ENCODE measurements around the gene P2RX3.
A peak's percentile ranks its signal among the peaks of the same experiment; 100 is the strongest.

The P2RX3 gene

GRCh38 chr11:57339328-57339727, 1.2 kb downstream of the P2RX3 start:
- no peaks in the 10 kb centered on the region for H3K27me3 Mint-ChIP-seq
- peaks cover 20% of the 10 kb centered on the region for H3K4me1 Mint-ChIP-seq
- H3K36me3 Mint-ChIP-seq (ENCODE audit: insufficient read depth), result peaks cover 9% of the 10 kb centered on the region
- no peak for ATAC-seq (replicated peaks; ENCODE audit: extremely low read depth, poor library complexity, severe bottlenecking)
- DNase-seq (ENCODE audit: low spot score in 2 of 2), result no peak
- no peak overlapping the region for H3K4me3 Mint-ChIP-seq
- H3K27ac Mint-ChIP-seq (ENCODE audit: low read depth), result no peak overlapping the region
- H3K9me3 Mint-ChIP-seq, result no peaks in the 10 kb centered on the region

DNA sequence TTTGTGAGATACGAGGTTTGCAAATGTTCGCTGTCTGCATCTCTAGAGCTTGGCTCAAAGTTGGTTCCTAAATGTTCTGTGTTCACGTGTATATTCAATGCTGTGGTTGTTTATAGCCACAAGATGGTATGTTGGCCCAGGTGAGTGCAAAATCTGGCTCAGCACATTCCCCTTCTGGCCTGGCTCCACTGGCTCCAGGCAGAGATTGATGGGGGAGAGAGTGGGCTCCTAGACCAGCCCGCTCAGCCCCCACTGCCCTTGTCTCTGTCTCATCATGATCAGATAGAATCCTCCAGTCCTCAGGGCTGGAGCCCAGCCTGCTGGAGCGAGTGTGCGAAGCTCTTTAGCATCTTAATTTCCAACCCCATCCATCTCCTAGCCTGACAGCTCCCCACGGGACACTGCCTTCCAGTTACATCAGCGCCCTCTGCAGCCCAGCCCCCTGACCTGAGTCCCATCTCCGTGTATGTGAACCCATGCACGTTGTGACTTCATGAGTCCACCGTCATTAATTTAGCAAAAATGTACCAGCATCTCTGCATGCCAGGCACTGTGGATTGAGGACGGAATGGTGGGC, 2.0 kb downstream of the P2RX3 start:
- H3K27ac Mint-ChIP-seq (ENCODE audit: low read depth), result no peak overlapping the region
- H3K9me3 Mint-ChIP-seq, result no peaks in the 10 kb centered on the region
- H3K27me3 Mint-ChIP-seq, result no peaks in the 10 kb centered on the region
- ATAC-seq (replicated peaks; ENCODE audit: extremely low read depth, poor library complexity, severe bottlenecking) (no peak), DNase-seq (ENCODE audit: low spot score in 2 of 2) (no peak)
- H3K4me3 Mint-ChIP-seq, result no peak overlapping the region
- H3K36me3 Mint-ChIP-seq (ENCODE audit: insufficient read depth), result peaks cover 8% of the 10 kb centered on the region
- peaks cover 12% of the 10 kb centered on the region for H3K4me1 Mint-ChIP-seq

GRCh38 chr11:57341250-57341808, 3.2 kb downstream of the P2RX3 start:
- peaks cover 10% of the 10 kb centered on the region for H3K4me1 Mint-ChIP-seq
- no peak for ATAC-seq (replicated peaks; ENCODE audit: extremely low read depth, poor library complexity, severe bottlenecking)
- H3K27me3 Mint-ChIP-seq, result no peaks in the 10 kb centered on the region

DNA sequence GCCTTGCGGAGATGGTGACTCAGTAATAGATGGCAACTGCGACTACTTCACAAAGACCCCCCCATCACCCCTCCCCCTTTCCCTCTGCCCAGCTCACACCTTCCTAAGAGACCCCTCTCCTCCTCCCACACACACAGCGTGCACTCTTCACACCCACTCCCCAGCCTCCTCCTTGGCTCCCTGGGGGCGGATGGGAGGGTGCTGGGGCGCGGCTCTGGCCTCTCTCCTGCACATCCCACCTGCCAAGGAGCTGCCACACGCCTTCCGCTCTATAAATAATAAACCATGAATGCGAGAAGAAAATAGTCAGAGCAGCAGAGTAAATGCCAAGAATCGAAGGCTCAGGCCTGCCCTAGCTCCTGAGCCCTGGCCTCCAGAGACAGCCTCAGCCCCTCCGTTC, 4.5 kb downstream of the P2RX3 start:
- Mint-ChIP-seq H3K36me3 (ENCODE audit: insufficient read depth) (no peaks in the 10 kb centered on the region), H3K27me3 (no peaks in the 10 kb centered on the region), H3K4me1 (peaks cover 7% of the 10 kb centered on the region), H3K4me3 (no peak overlapping the region), H3K9me3 (no peaks in the 10 kb centered on the region), H3K27ac (ENCODE audit: low read depth) (no peak overlapping the region)
- DNase-seq (ENCODE audit: low spot score in 2 of 2) (no peak), ATAC-seq (replicated peaks; ENCODE audit: extremely low read depth, poor library complexity, severe bottlenecking) (no peak)

More at GRCh38 chr11:57341250-57341808, 3.2 kb downstream of the P2RX3 start:
- Mint-ChIP-seq H3K9me3 (no peaks in the 10 kb centered on the region), H3K27ac (ENCODE audit: low read depth) (no peak overlapping the region), H3K36me3 (ENCODE audit: insufficient read depth) (peaks cover 3% of the 10 kb centered on the region), H3K4me3 (no peak overlapping the region)
- no peak for DNase-seq (ENCODE audit: low spot score in 2 of 2)

GRCh38 chr11:57343825-57344224, 5.7 kb downstream of the P2RX3 start:
- Mint-ChIP-seq H3K4me1 (peaks cover 7% of the 10 kb centered on the region), H3K9me3 (no peaks in the 10 kb centered on the region), H3K27ac (ENCODE audit: low read depth) (no peak overlapping the region), H3K4me3 (no peak overlapping the region), H3K27me3 (no peaks in the 10 kb centered on the region), H3K36me3 (ENCODE audit: insufficient read depth) (no peaks in the 10 kb centered on the region)
- ATAC-seq (replicated peaks; ENCODE audit: extremely low read depth, poor library complexity, severe bottlenecking), result no peak
- no peak for DNase-seq (ENCODE audit: low spot score in 2 of 2)

- Mint-ChIP-seq H3K9me3 (no peaks in the 10 kb centered on the region), H3K27me3 (no peaks in the 10 kb centered on the region), H3K4me1 (peaks cover 7% of the 10 kb centered on the region), H3K4me3 (no peak overlapping the region), H3K27ac (ENCODE audit: low read depth) (no peak overlapping the region), H3K36me3 (ENCODE audit: insufficient read depth) (no peaks in the 10 kb centered on the region)
- ATAC-seq (replicated peaks; ENCODE audit: extremely low read depth, poor library complexity, severe bottlenecking), result no peak
- DNase-seq (ENCODE audit: low spot score in 2 of 2), result no peak
Observed at GRCh38 chr11:57344826-57345225, 6.7 kb downstream of the P2RX3 start.

DNA sequence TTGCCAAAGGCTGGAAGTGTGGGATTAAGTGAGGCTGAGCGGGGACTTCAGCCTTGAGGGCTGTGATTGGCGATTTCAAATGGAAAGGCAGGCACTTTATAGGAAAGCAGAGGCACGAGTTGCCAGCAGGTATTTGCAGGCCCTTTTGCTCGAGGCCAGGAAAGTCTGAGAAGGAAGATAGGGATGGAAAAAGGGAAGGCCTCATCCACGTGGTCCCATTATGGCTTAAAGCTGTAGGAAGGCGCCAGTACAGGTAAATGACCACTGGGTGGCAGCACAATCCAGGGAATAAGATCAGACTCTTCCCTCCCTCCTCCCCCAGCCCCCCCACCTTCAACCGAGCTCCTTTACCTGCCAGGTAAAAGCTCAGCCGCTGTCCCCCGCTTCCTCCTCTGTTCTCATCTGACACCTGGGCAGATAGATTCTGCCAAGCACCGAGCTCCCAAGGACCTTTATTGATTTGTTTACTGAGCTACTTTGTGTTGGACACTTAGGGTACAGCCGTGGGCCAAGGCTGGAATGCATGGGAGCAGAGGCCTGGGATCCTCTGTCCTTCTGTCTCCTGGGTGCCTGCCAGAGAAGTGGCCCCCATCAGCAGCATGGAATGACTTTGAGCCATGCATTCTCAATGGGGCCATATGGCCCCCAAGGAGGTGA, 7.5 kb downstream of the P2RX3 start:
- peaks cover 7% of the 10 kb centered on the region for H3K4me1 Mint-ChIP-seq
- H3K27ac Mint-ChIP-seq (ENCODE audit: low read depth), result no peak overlapping the region
- ATAC-seq (replicated peaks; ENCODE audit: extremely low read depth, poor library complexity, severe bottlenecking), result peak; percentile 72
- no peak overlapping the region for H3K4me3 Mint-ChIP-seq
- no peaks in the 10 kb centered on the region for H3K9me3 Mint-ChIP-seq
- DNase-seq (ENCODE audit: low spot score in 2 of 2), result peak; percentile 25 to 48
- H3K36me3 Mint-ChIP-seq (ENCODE audit: insufficient read depth), result no peaks in the 10 kb centered on the region
- H3K27me3 Mint-ChIP-seq, result no peaks in the 10 kb centered on the region

DNA sequence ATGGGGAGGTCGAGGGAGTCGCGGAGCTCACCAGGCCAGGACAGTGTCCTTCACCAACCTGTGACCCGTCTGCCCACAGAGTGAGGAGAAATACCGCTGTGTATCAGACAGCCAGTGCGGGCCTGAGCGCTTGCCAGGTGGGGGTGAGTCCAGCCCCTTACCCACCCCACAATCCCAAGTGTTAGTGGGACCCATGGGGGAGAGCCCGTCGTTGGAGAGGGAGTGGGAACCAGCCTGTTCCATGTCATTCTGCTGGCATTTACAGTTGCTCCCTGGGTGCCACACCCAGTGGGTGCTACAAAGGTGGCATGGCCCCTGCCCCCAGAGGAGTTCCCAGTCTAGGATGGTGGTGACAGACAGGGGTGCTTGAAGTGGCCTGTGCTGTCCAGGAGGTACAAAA, 9.2 kb downstream of the P2RX3 start:
- Mint-ChIP-seq H3K9me3 (no peaks in the 10 kb centered on the region), H3K36me3 (ENCODE audit: insufficient read depth) (no peaks in the 10 kb centered on the region), H3K4me3 (no peak overlapping the region), H3K27me3 (no peaks in the 10 kb centered on the region), H3K27ac (ENCODE audit: low read depth) (no peak overlapping the region), H3K4me1 (peaks cover 7% of the 10 kb centered on the region)
- ATAC-seq (replicated peaks; ENCODE audit: extremely low read depth, poor library complexity, severe bottlenecking) (no peak), DNase-seq (ENCODE audit: low spot score in 2 of 2) (no peak)

DNA sequence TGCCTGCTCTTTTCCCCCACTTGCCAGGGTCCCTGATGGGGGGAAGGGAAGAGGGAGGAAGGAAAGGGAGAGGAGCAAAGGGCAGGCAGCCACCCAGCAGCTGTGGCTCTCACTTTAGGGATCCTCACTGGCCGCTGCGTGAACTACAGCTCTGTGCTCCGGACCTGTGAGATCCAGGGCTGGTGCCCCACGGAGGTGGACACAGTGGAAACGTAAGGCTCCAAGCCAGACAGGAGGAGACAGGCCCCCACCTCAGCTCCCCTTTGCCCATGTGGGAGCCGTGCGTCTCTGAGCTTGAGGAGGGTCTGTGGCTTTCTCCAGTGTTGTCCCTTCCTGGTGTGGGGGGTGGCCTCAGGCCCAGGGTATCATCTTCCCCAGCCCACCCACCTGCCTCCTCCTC, 9.9 kb downstream of the P2RX3 start:
- Mint-ChIP-seq H3K4me3 (no peak overlapping the region), H3K27me3 (no peaks in the 10 kb centered on the region), H3K36me3 (ENCODE audit: insufficient read depth) (no peaks in the 10 kb centered on the region), H3K4me1 (peaks cover 7% of the 10 kb centered on the region), H3K9me3 (no peaks in the 10 kb centered on the region), H3K27ac (ENCODE audit: low read depth) (no peak overlapping the region)
- ATAC-seq (replicated peaks; ENCODE audit: extremely low read depth, poor library complexity, severe bottlenecking) (no peak), DNase-seq (ENCODE audit: low spot score in 2 of 2) (no peak)

DNA sequence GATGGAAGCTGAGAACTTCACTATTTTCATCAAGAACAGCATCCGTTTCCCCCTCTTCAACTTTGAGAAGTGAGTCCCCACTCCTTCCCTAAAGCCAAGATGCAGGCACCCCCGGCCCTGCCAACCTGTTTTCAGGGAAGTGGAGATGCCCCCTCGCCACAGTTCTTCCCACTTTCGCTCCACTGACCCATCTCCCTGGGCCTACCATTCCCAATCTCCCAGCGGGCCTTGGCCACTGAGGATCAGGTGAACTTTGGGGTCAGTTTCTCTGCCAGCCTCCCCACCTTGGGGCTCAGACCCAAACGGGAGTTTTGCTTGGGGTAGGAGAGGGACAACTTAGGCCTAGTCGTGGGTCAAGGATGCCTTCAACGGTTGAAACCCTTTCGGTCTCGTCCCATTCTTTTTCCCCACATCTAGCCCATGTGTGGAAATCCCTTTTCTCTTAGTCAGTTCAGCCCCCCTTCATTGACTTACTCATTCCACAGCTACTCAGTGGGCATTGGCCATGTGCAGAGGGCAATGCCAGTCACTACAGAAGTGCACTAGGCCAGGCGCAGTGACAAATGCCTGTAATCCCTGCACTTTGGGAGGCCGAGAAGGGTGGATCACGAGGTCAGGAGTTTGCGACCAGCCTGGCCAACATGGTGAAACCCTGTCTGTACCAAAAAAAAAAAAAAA, 10.6 kb downstream of the P2RX3 start:
- Mint-ChIP-seq H3K4me3 (no peak overlapping the region), H3K27ac (ENCODE audit: low read depth) (no peak overlapping the region), H3K9me3 (no peaks in the 10 kb centered on the region), H3K36me3 (ENCODE audit: insufficient read depth) (no peaks in the 10 kb centered on the region), H3K4me1 (peaks cover 7% of the 10 kb centered on the region), H3K27me3 (no peaks in the 10 kb centered on the region)
- no peak for DNase-seq (ENCODE audit: low spot score in 2 of 2)
- no peak for ATAC-seq (replicated peaks; ENCODE audit: extremely low read depth, poor library complexity, severe bottlenecking)

DNA sequence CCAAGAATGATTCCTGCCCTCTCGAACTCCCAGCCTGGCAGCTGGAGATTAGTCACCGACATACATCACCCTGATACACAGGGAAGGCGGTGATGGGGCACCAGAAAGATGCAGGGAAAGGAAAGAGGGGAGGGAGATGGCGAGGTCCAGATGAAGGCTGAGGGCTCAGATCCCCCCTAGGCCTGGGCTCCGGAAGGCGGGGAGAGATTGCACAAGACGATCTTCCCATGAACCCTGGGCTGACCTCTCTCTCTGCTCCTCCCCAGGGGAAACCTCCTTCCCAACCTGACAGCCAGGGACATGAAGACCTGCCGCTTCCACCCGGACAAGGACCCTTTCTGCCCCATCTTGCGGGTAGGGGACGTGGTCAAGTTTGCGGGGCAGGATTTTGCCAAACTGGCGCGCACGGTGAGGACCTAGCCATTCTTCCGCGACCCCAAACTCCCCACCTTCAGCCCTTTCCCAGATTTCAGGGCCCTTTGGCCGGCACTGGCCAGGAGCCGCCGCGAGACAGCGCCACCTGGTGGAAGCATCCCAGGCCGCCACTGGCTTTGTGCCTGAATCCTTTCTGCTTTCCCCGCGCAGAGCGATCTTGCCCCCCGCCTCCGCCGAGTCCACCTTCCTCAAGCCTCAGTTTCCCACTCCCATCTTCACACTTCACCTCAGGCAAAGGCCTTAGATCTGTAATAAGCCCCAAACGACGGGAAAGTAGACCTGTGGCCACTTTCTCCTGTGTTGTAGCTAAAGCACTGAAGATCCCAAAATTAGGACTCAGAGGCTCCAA, 11.5 kb downstream of the P2RX3 start:
- Mint-ChIP-seq H3K4me3 (no peak overlapping the region), H3K9me3 (no peaks in the 10 kb centered on the region), H3K27me3 (peaks cover 7% of the 10 kb centered on the region), H3K4me1 (peaks cover 7% of the 10 kb centered on the region), H3K27ac (ENCODE audit: low read depth) (no peak overlapping the region), H3K36me3 (ENCODE audit: insufficient read depth) (no peaks in the 10 kb centered on the region)
- DNase-seq (ENCODE audit: low spot score in 2 of 2) (peak; percentile 21 to 54), ATAC-seq (replicated peaks; ENCODE audit: extremely low read depth, poor library complexity, severe bottlenecking) (no peak)

DNA sequence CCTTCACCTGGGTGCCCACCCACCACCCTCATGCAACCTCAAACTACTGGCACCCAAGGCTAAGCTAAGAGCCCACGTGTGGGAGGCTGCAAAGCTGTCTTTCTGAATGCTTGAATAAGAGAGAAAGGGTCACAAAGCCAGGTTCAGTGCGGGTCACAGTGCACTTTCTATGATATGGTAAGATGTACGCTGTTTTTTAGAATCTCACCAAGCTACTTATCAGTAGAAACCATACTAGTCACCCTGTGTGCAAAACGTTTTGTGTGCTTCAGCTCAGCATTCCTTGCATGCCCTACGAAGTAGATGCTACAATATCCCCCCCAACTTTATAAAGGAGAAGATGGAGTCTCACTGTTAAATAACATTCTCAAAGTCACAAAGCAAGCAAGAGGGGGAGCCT, 14.9 kb downstream of the P2RX3 start:
- Mint-ChIP-seq H3K4me1 (no peaks in the 10 kb centered on the region), H3K4me3 (no peak overlapping the region), H3K27me3 (peaks cover 12% of the 10 kb centered on the region), H3K36me3 (ENCODE audit: insufficient read depth) (no peaks in the 10 kb centered on the region), H3K27ac (ENCODE audit: low read depth) (no peak overlapping the region), H3K9me3 (no peaks in the 10 kb centered on the region)
- no peak for DNase-seq (ENCODE audit: low spot score in 2 of 2)
- no peak for ATAC-seq (replicated peaks; ENCODE audit: extremely low read depth, poor library complexity, severe bottlenecking)

All from central memory CD8-positive, alpha-beta T cell (primary cell).